ENCODE measurements around the gene LURAP1L.

LURAP1L gene

GRCh38 chr9:12753931-12754330, 20.9 kb upstream of the LURAP1L start:
- Histone ChIP-seq H3K36me3 (ENCODE audit: control insufficient read depth, insufficient read depth, low read length) (no peaks in the 10 kb centered on the region), H3K27ac (ENCODE audit: low read depth, low read length) (no peak overlapping the region), H3K27me3 (ENCODE audit: control insufficient read depth, insufficient read depth, low read length) (no peaks in the 10 kb centered on the region), H3K4me3 (ENCODE audit: low read depth, low read length) (no peak overlapping the region), H3K4me1 (ENCODE audit: control insufficient read depth, insufficient read depth, low read length) (no peaks in the 10 kb centered on the region), H3K9ac (ENCODE audit: low read depth, low read length) (no peak overlapping the region), H3K9me3 (ENCODE audit: control insufficient read depth, insufficient read depth, low read length) (no peaks in the 10 kb centered on the region)

- no peak overlapping the region for H3K27ac ChIP-seq (ENCODE audit: low read depth, low read length)
- peaks cover 2% of the 10 kb centered on the region; the same call in 1 of the 2 replicates for H3K4me1 ChIP-seq (ENCODE audit: control insufficient read depth, insufficient read depth, low read length)
- no peak overlapping the region for H3K4me3 ChIP-seq (ENCODE audit: low read depth, low read length)
- no peaks in the 10 kb centered on the region for H3K27me3 ChIP-seq (ENCODE audit: control insufficient read depth, insufficient read depth, low read length)
- no peaks in the 10 kb centered on the region for H3K36me3 ChIP-seq (ENCODE audit: control insufficient read depth, insufficient read depth, low read length)
- H3K9ac ChIP-seq (ENCODE audit: low read depth, low read length) = no peak overlapping the region
- H3K9me3 ChIP-seq (ENCODE audit: control insufficient read depth, insufficient read depth, low read length) = no peaks in the 10 kb centered on the region
These were observed 15.1 kb upstream of the LURAP1L start for GRCh38 chr9:12759761-12760160.

- no peak overlapping the region for H3K4me3 ChIP-seq (ENCODE audit: low read depth, low read length)
- no peaks in the 10 kb centered on the region for H3K9me3 ChIP-seq (ENCODE audit: control insufficient read depth, insufficient read depth, low read length)
- no peak overlapping the region for H3K9ac ChIP-seq (ENCODE audit: low read depth, low read length)
- no peaks in the 10 kb centered on the region for H3K36me3 ChIP-seq (ENCODE audit: control insufficient read depth, insufficient read depth, low read length)
- no peak overlapping the region for H3K27ac ChIP-seq (ENCODE audit: low read depth, low read length)
- H3K4me1 ChIP-seq (ENCODE audit: control insufficient read depth, insufficient read depth, low read length) = peaks cover 10% of the 10 kb centered on the region; the same call in 1 of the 2 replicates
- H3K27me3 ChIP-seq (ENCODE audit: control insufficient read depth, insufficient read depth, low read length) = no peaks in the 10 kb centered on the region
These were observed 14.1 kb upstream of the LURAP1L start for GRCh38 chr9:12760758-12761157.

GRCh38 chr9:12764150-12764549, 10.7 kb upstream of the LURAP1L start:
- Histone ChIP-seq H3K27ac (ENCODE audit: low read depth, low read length) (no peak overlapping the region), H3K27me3 (ENCODE audit: control insufficient read depth, insufficient read depth, low read length) (no peaks in the 10 kb centered on the region), H3K4me3 (ENCODE audit: low read depth, low read length) (no peak overlapping the region)

GRCh38 chr9:12765088-12765798, 9.6 kb upstream of the LURAP1L start:
- H3K36me3 ChIP-seq (ENCODE audit: control insufficient read depth, insufficient read depth, low read length) = no peaks in the 10 kb centered on the region
- no peaks in the 10 kb centered on the region for H3K9me3 ChIP-seq (ENCODE audit: control insufficient read depth, insufficient read depth, low read length)
- H3K4me1 ChIP-seq (ENCODE audit: control insufficient read depth, insufficient read depth, low read length) = peaks cover 10% of the 10 kb centered on the region; the same call in 1 of the 2 replicates
- no peak overlapping the region for H3K4me3 ChIP-seq (ENCODE audit: low read depth, low read length)
- H3K27ac ChIP-seq (ENCODE audit: low read depth, low read length) = no peak overlapping the region
- H3K9ac ChIP-seq (ENCODE audit: low read depth, low read length) = no peak overlapping the region
- H3K27me3 ChIP-seq (ENCODE audit: control insufficient read depth, insufficient read depth, low read length) = no peaks in the 10 kb centered on the region

More at GRCh38 chr9:12764150-12764549, 10.7 kb upstream of the LURAP1L start:
- Histone ChIP-seq H3K9ac (ENCODE audit: low read depth, low read length) (no peak overlapping the region), H3K36me3 (ENCODE audit: control insufficient read depth, insufficient read depth, low read length) (no peaks in the 10 kb centered on the region), H3K4me1 (ENCODE audit: control insufficient read depth, insufficient read depth, low read length) (peaks cover 10% of the 10 kb centered on the region; the same call in 1 of the 2 replicates), H3K9me3 (ENCODE audit: control insufficient read depth, insufficient read depth, low read length) (no peaks in the 10 kb centered on the region)

- Histone ChIP-seq H3K4me1 (ENCODE audit: control insufficient read depth, insufficient read depth, low read length) (peaks cover 10% of the 10 kb centered on the region; the same call in 1 of the 2 replicates), H3K4me3 (ENCODE audit: low read depth, low read length) (no peak overlapping the region), H3K27me3 (ENCODE audit: control insufficient read depth, insufficient read depth, low read length) (no peaks in the 10 kb centered on the region), H3K36me3 (ENCODE audit: control insufficient read depth, insufficient read depth, low read length) (no peaks in the 10 kb centered on the region), H3K9ac (ENCODE audit: low read depth, low read length) (no peak overlapping the region), H3K9me3 (ENCODE audit: control insufficient read depth, insufficient read depth, low read length) (no peaks in the 10 kb centered on the region), H3K27ac (ENCODE audit: low read depth, low read length) (no peak overlapping the region)
These were observed 8.5 kb upstream of the LURAP1L start for GRCh38 chr9:12766357-12766756.

GRCh38 chr9:12770261-12770660, 4.6 kb upstream of the LURAP1L start:
- H3K27me3 ChIP-seq (ENCODE audit: control insufficient read depth, insufficient read depth, low read length) = peaks cover 5% of the 10 kb centered on the region
- H3K36me3 ChIP-seq (ENCODE audit: control insufficient read depth, insufficient read depth, low read length) = no peaks in the 10 kb centered on the region
- H3K4me3 ChIP-seq (ENCODE audit: low read depth, low read length) = no peak overlapping the region
- H3K27ac ChIP-seq (ENCODE audit: low read depth, low read length) = no peak overlapping the region
- peaks cover 3% of the 10 kb centered on the region; the same call in 1 of the 2 replicates for H3K4me1 ChIP-seq (ENCODE audit: control insufficient read depth, insufficient read depth, low read length)
- H3K9ac ChIP-seq (ENCODE audit: low read depth, low read length) = no peak overlapping the region
- H3K9me3 ChIP-seq (ENCODE audit: control insufficient read depth, insufficient read depth, low read length) = no peaks in the 10 kb centered on the region

GRCh38 chr9:12771891-12772290, 2.9 kb upstream of the LURAP1L start:
- no peaks in the 10 kb centered on the region for H3K9me3 ChIP-seq (ENCODE audit: control insufficient read depth, insufficient read depth, low read length)
- H3K4me1 ChIP-seq (ENCODE audit: control insufficient read depth, insufficient read depth, low read length) = peaks cover 4% of the 10 kb centered on the region; the same call in 1 of the 2 replicates
- H3K4me3 ChIP-seq (ENCODE audit: low read depth, low read length) = no peak overlapping the region
- no peak overlapping the region for H3K27ac ChIP-seq (ENCODE audit: low read depth, low read length)
- peaks cover 20% of the 10 kb centered on the region for H3K27me3 ChIP-seq (ENCODE audit: control insufficient read depth, insufficient read depth, low read length)
- no peaks in the 10 kb centered on the region for H3K36me3 ChIP-seq (ENCODE audit: control insufficient read depth, insufficient read depth, low read length)
- H3K9ac ChIP-seq (ENCODE audit: low read depth, low read length) = no peak overlapping the region

- Histone ChIP-seq H3K9me3 (ENCODE audit: control insufficient read depth, insufficient read depth, low read length) (no peaks in the 10 kb centered on the region), H3K36me3 (ENCODE audit: control insufficient read depth, insufficient read depth, low read length) (no peaks in the 10 kb centered on the region), H3K4me1 (ENCODE audit: control insufficient read depth, insufficient read depth, low read length) (peaks cover 4% of the 10 kb centered on the region; the same call in 1 of the 2 replicates), H3K27me3 (ENCODE audit: control insufficient read depth, insufficient read depth, low read length) (peaks cover 24% of the 10 kb centered on the region), H3K27ac (ENCODE audit: low read depth, low read length) (no peak overlapping the region), H3K4me3 (ENCODE audit: low read depth, low read length) (no peak overlapping the region), H3K9ac (ENCODE audit: low read depth, low read length) (no peak overlapping the region)
These were observed 1.3 kb upstream of the LURAP1L start for GRCh38 chr9:12773562-12773961.

GRCh38 chr9:12775679-12776512, 1.1 kb downstream of the LURAP1L start:
- peaks cover 24% of the 10 kb centered on the region for H3K27me3 ChIP-seq (ENCODE audit: control insufficient read depth, insufficient read depth, low read length)
- H3K9me3 ChIP-seq (ENCODE audit: control insufficient read depth, insufficient read depth, low read length) = no peaks in the 10 kb centered on the region
- peak overlapping the region; percentile 17 for H3K27ac ChIP-seq (ENCODE audit: low read depth, low read length)
- H3K4me3 ChIP-seq (ENCODE audit: low read depth, low read length) = peak overlapping the region; percentile 81
- H3K4me1 ChIP-seq (ENCODE audit: control insufficient read depth, insufficient read depth, low read length) = peaks cover 4% of the 10 kb centered on the region; the same call in 1 of the 2 replicates
- H3K9ac ChIP-seq (ENCODE audit: low read depth, low read length) = no peak overlapping the region
- no peaks in the 10 kb centered on the region for H3K36me3 ChIP-seq (ENCODE audit: control insufficient read depth, insufficient read depth, low read length)
